ENCODE data around the gene SAMD5.

DNA sequence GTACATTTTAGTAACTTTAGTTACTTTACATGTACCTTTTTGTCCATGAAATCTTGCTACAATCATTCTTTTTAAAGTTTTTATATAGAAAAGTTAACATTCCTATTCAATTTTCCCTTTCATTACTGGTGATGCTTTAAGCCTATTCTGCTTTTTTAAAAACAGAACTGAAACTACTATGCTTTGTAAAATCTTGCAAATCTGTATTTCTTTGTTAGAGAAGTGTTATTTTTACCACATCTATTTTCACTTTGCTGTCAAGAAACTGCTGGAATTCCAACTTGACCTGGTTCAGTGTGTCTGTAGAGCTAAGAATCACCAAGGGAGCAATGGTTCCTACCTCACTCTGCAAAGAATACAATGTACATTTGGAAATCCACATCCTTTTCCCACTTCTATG is 21.8 kb upstream of the SAMD5 start:
- TF ChIP-seq, protein P1, sequence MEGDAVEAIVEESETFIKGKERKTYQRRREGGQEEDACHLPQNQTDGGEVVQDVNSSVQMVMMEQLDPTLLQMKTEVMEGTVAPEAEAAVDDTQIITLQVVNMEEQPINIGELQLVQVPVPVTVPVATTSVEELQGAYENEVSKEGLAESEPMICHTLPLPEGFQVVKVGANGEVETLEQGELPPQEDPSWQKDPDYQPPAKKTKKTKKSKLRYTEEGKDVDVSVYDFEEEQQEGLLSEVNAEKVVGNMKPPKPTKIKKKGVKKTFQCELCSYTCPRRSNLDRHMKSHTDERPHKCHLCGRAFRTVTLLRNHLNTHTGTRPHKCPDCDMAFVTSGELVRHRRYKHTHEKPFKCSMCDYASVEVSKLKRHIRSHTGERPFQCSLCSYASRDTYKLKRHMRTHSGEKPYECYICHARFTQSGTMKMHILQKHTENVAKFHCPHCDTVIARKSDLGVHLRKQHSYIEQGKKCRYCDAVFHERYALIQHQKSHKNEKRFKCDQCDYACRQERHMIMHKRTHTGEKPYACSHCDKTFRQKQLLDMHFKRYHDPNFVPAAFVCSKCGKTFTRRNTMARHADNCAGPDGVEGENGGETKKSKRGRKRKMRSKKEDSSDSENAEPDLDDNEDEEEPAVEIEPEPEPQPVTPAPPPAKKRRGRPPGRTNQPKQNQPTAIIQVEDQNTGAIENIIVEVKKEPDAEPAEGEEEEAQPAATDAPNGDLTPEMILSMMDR (IDR thresholded peaks at IDR 0.05): no peak
- TF ChIP-seq POLR2A (IDR thresholded peaks at IDR 0.05) (no peak), POLR2AphosphoS5 (IDR thresholded peaks at IDR 0.05; ENCODE audit: insufficient read depth in 1 of 2, low read depth in 1 of 2) (no peak)
